ENCODE results near the gene B4GALT4. TPM values are rescaled to one million over a fixed set of nuclear protein-coding genes. Genes with fewer than 3 reads are reported as not detected.

The B4GALT4 gene
- total RNA-seq, 1 donor, result 22.4 TPM

DNA sequence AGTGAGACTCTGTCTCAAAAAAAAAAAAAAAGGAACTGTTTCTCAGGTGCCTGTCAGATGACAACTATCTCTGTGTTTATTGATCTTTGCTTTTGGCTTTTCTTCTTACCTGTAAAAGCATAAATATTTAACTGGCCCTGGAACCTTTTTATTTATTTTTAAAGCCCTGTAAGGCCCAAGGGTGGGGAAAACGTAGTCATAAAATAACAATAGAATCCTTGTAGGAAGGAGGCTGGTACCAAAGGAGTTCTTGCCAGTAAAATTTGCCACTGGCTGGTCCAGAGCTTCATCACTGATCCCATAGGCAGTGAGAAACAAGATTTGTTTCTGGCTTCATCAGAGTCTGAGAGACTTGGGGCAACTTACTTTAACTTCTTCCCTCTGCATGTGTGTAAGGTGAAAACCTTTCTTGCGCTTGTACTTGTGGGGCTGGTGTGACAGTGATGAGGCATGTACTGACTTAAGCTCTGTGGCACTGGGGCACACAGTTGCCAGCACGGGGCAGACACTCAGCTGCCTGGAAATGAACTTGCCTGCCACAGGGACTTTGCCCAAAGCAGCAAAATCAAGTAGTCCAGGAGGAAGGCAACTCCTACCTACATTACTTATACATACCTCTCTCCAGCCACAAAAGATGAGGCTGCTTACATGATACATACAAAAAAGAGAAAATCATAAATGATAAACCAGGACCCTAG is 19.6 kb downstream of the B4GALT4 start:
- DNase-seq (ENCODE audit: low read depth), result no peak
- TF ChIP-seq, protein P1, sequence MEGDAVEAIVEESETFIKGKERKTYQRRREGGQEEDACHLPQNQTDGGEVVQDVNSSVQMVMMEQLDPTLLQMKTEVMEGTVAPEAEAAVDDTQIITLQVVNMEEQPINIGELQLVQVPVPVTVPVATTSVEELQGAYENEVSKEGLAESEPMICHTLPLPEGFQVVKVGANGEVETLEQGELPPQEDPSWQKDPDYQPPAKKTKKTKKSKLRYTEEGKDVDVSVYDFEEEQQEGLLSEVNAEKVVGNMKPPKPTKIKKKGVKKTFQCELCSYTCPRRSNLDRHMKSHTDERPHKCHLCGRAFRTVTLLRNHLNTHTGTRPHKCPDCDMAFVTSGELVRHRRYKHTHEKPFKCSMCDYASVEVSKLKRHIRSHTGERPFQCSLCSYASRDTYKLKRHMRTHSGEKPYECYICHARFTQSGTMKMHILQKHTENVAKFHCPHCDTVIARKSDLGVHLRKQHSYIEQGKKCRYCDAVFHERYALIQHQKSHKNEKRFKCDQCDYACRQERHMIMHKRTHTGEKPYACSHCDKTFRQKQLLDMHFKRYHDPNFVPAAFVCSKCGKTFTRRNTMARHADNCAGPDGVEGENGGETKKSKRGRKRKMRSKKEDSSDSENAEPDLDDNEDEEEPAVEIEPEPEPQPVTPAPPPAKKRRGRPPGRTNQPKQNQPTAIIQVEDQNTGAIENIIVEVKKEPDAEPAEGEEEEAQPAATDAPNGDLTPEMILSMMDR (IDR thresholded peaks at IDR 0.05; ENCODE audit: insufficient read depth, low read length), result no peak
- no peak overlapping the region for H3K4me3 ChIP-seq (ENCODE audit: low read depth, low read length)

DNA sequence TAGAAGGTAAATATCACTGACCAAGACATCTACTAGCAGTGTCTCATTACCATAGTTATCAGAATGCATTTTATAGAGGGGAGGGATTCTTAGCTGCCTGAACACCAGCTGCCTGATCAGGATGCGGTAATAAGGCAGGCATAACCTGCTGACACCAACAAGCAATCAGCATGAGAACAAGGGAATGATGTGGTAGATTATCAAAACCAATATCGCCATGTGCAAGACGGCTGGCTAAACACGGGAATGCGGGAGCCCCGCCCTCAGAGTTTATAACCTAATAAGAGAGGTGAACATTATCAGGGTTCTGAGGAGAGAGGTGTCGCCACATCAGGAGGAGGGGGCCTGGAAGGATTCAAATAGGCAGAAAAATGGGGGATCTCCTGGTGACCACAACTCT is 20.5 kb downstream of the B4GALT4 start:
- TF ChIP-seq, protein P1 (IDR thresholded peaks at IDR 0.05; ENCODE audit: insufficient read depth, low read length), result no peak
- no peak overlapping the region for H3K4me3 ChIP-seq (ENCODE audit: low read depth, low read length)
- DNase-seq (ENCODE audit: low read depth), result no peak

DNA sequence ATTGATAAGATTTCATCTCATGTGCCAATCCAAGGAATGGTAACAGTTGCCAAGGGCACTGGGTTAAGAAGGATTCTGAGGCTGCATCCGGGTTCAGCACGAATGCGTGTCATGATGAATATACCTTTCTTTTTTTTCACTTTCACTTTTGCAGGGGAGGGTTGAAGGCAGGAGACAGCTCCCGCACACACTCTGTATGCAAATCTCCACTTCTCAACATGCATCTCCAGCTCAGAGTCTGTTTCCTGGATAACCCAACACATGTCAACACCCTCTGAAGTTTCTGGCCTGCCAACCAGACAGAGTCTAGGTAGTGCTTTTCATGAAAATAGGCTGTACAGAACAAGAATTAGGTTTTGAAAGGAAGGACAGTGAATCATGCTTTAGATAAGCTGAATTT is 21.6 kb downstream of the B4GALT4 start:
- DNase-seq (ENCODE audit: low read depth), result no peak
- TF ChIP-seq, protein P1 (IDR thresholded peaks at IDR 0.05; ENCODE audit: insufficient read depth, low read length), result no peak
- H3K4me3 ChIP-seq (ENCODE audit: low read depth, low read length), result no peak overlapping the region

DNA sequence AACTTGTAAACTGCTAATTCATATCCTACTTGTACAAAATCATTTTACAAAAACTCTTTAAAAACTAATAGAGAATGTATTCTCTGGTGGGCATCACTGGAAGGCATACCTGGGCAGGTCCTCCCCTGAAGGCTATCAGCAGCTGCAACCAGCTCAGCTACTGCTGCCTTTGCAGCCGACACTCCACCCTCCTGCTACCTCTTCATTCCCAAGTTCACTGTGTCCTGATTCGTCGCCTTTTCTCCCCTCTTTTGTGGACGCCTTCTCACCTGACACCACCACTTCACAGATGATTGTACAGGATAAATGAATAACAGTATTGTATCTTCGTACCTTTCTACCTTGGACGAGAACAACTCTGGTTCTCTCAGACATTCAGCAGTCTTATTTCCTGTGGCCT is 28.9 kb downstream of the B4GALT4 start:
- no peak for DNase-seq (ENCODE audit: low read depth)
- no peak overlapping the region for H3K4me3 ChIP-seq (ENCODE audit: low read depth, low read length)
- TF ChIP-seq, protein P1 (IDR thresholded peaks at IDR 0.05; ENCODE audit: insufficient read depth, low read length), result no peak

DNA sequence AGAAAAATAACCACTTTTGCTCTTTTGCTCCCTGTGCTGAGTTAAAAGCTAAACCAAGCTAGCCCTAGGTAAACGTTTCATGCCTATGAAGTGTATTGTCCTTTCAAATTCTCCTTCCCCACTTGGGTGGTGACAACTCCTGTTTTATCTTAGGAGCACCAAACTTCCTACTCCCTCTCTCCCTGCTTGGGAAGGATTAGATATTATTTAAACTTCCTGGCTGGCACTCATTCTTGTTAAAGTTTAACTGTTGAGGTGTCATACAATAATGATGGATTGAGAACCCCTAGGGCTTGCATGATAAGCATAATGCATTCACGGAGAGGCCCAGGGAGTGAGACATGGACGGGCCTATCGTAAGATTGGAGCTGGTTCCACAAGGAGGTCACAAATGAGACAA is 29.5 kb downstream of the B4GALT4 start:
- no peak for DNase-seq (ENCODE audit: low read depth)
- TF ChIP-seq, protein P1 (IDR thresholded peaks at IDR 0.05; ENCODE audit: insufficient read depth, low read length), result no peak

DNA sequence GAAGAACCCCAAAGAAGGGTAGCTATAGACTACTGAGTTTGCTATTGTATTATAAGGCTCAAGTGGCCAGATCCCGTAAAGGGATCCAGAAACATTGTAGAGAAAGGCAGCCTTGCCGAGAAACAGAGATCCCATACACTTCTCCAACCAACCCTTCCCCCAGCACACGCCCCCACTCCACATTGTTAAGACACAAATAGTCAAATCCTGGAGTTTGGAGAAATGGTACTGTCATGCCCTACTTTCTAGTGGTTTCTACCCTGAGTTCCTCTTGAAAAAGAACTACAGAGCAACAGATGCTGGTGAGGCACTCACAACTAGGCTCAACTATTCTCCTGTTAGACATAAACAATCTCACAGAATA is 33.2 kb downstream of the B4GALT4 start:
- no peak overlapping the region for H3K4me3 ChIP-seq (ENCODE audit: low read depth, low read length)
- TF ChIP-seq, protein P1 (IDR thresholded peaks at IDR 0.05; ENCODE audit: insufficient read depth, low read length), result no peak
- no peak for DNase-seq (ENCODE audit: low read depth)

More for the DNA sequence above, 29.5 kb downstream of the B4GALT4 start:
- H3K4me3 ChIP-seq (ENCODE audit: low read depth, low read length), result no peak overlapping the region

Measured in fibroblast of the aortic adventitia (primary cell).